H9 (cell line): ENCODE data around the gene LCE5A. TPM values are rescaled to one million over a fixed set of nuclear protein-coding genes. Genes with fewer than 3 reads are reported as not detected.

Experiments used
- DNase-seq: peaks from one replicate; pipeline ENCODE4 v3.0.0-alpha.2; 2017
- H2AFZ ChIP-seq: one replicate; pipeline ENCODE4 v1.6.1; 2013; ENCODE audit warnings: mild to moderate bottlenecking, low read length, control low read depth, moderate library complexity
- H2AK5ac ChIP-seq: 2 replicates; pipeline ENCODE4 v1.6.1; 2013; ENCODE audit warnings: low read length, control low read depth, mixed read lengths; ENCODE audit not compliant: insufficient read length
- H2BK120ac ChIP-seq: one replicate; pipeline ENCODE4 v1.6.1; 2013; ENCODE audit warnings: low read depth, mild to moderate bottlenecking, low read length, control low read depth, inconsistent platforms; ENCODE audit not compliant: poor library complexity, severe bottlenecking
- H2BK12ac ChIP-seq: 2 replicates; pipeline ENCODE4 v1.6.1; 2013; ENCODE audit warnings: low read length, control low read depth, mixed read lengths, low read depth; ENCODE audit not compliant: insufficient read length
- H2BK15ac ChIP-seq: 2 replicates; pipeline ENCODE4 v1.6.1; 2013; ENCODE audit warnings: low read depth, low read length, control low read depth
- H2BK20ac ChIP-seq: one replicate; pipeline ENCODE4 v1.6.1; 2013; ENCODE audit warnings: low read depth, mild to moderate bottlenecking, low read length, control low read depth, inconsistent platforms; ENCODE audit not compliant: poor library complexity, severe bottlenecking
- H2BK5ac ChIP-seq: 2 replicates; pipeline ENCODE4 v1.6.1; 2013; ENCODE audit warnings: low read length, control low read depth, mixed read lengths; ENCODE audit not compliant: insufficient read length
- H3K14ac ChIP-seq: 2 replicates; pipeline ENCODE4 v1.6.1; 2013; ENCODE audit warnings: low read length, control low read depth; ENCODE audit not compliant: insufficient read depth
- H3K18ac ChIP-seq: 2 replicates; pipeline ENCODE4 v1.6.1; 2013; ENCODE audit warnings: low read depth, mild to moderate bottlenecking, mixed read lengths, low read length, control low read depth; ENCODE audit not compliant: insufficient read length
- H3K23ac ChIP-seq: 2 replicates; pipeline ENCODE4 v1.6.1; 2013; ENCODE audit warnings: low read length, control low read depth, mixed read lengths, low read depth; ENCODE audit not compliant: insufficient read length
- H3K23me2 ChIP-seq: 2 replicates; pipeline ENCODE4 v1.6.1; 2013; ENCODE audit warnings: low read depth, mild to moderate bottlenecking, mixed read lengths, low read length, control low read depth; ENCODE audit not compliant: insufficient read length, poor library complexity, severe bottlenecking
- H3K27ac ChIP-seq: 2 replicates; pipeline ENCODE4 v1.5.1; 2013; ENCODE audit warnings: low read length, control low read depth, mixed read lengths, low read depth; ENCODE audit not compliant: insufficient read length
- H3K27me3 ChIP-seq: 2 replicates; pipeline ENCODE4 v1.6.1; 2013; ENCODE audit warnings: low read length, control low read depth, inconsistent platforms; ENCODE audit not compliant: insufficient read depth
- H3K4ac ChIP-seq: 2 replicates; pipeline ENCODE4 v1.6.1; 2013; ENCODE audit warnings: low read depth, mild to moderate bottlenecking, control low read depth, inconsistent platforms, low read length, moderate library complexity
- H3K4me1 ChIP-seq: 2 replicates; pipeline ENCODE4 v1.6.1; 2013; ENCODE audit warnings: low read length, control low read depth, inconsistent platforms; ENCODE audit not compliant: insufficient read depth
- H3K4me2 ChIP-seq: 2 replicates; pipeline ENCODE4 v1.6.1; 2013; ENCODE audit warnings: low read length, control low read depth, mixed read lengths; ENCODE audit not compliant: insufficient read length, insufficient read depth
- H3K56ac ChIP-seq: 2 replicates; pipeline ENCODE4 v1.6.1; 2013; ENCODE audit warnings: low read depth, mild to moderate bottlenecking, mixed read lengths, low read length, control low read depth; ENCODE audit not compliant: insufficient read length
- H3K79me1 ChIP-seq: 2 replicates; pipeline ENCODE4 v1.6.1; 2013; ENCODE audit warnings: low read depth, mild to moderate bottlenecking, moderate library complexity, low read length, control low read depth, inconsistent platforms; ENCODE audit not compliant: insufficient read depth, poor library complexity, severe bottlenecking
- H3K79me2 ChIP-seq: 2 replicates; pipeline ENCODE4 v1.6.1; 2013; ENCODE audit warnings: low read length, control low read depth, inconsistent platforms; ENCODE audit not compliant: insufficient read depth
- H3K9ac ChIP-seq: 2 replicates; pipeline ENCODE4 v1.6.1; 2013; ENCODE audit warnings: low read length, control low read depth, mixed read lengths; ENCODE audit not compliant: insufficient read length; ENCODE audit errors: extremely low read depth
- H3K9me3 ChIP-seq: one replicate; pipeline ENCODE4 v1.6.1; 2013; ENCODE audit warnings: low read depth, low read length, inconsistent platforms; ENCODE audit not compliant: control insufficient read depth
- H3T11ph ChIP-seq: one replicate; pipeline ENCODE4 v1.6.1; 2013; ENCODE audit warnings: mild to moderate bottlenecking, low read length, control low read depth, inconsistent platforms
- H4K20me1 ChIP-seq: one replicate; pipeline ENCODE4 v1.6.1; 2013; ENCODE audit not compliant: control insufficient read depth, insufficient read length, insufficient read depth
- H4K5ac ChIP-seq: 2 replicates; pipeline ENCODE4 v1.6.1; 2013; ENCODE audit warnings: low read depth, mild to moderate bottlenecking, mixed read lengths, low read length, control low read depth; ENCODE audit not compliant: insufficient read length
- H4K8ac ChIP-seq: replicated peaks from 2 replicates; pipeline ENCODE4 v1.6.1; 2013; ENCODE audit warnings: low read length, control low read depth, mixed read lengths, low read depth; ENCODE audit not compliant: insufficient read length
- H4K91ac ChIP-seq: 2 replicates; pipeline ENCODE4 v1.6.1; 2013; ENCODE audit warnings: low read depth, mild to moderate bottlenecking, moderate library complexity, mixed read lengths, low read length, control low read depth; ENCODE audit not compliant: insufficient read length
- H3K27ac Mint-ChIP-seq, 3 experiments: 2 replicates in 2 of 3; 3 replicates in 1 of 3; pipeline ENCODE4 v1.8.0; 2020 to 2021; ENCODE audit warnings: mixed read lengths in 3 of 3, mild to moderate bottlenecking in 1 of 3, moderate library complexity in 1 of 3
- H3K27me3 Mint-ChIP-seq: 2 replicates; pipeline ENCODE4 v1.8.0; 2021; ENCODE audit warnings: low read depth, mild to moderate bottlenecking, moderate library complexity, mixed read lengths
- H3K36me3 Mint-ChIP-seq, 3 experiments: 2 replicates in 2 of 3; 3 replicates in 1 of 3; pipeline ENCODE4 v1.8.0; 2020 to 2021; ENCODE audit warnings: low read depth in 3 of 3, mixed read lengths in 3 of 3; ENCODE audit not compliant: insufficient read depth in 1 of 3
- H3K4me1 Mint-ChIP-seq, 2 experiments: 2 replicates each; pipeline ENCODE4 v1.8.0; 2020; ENCODE audit warnings: mixed read lengths in 2 of 2
- H3K4me3 Mint-ChIP-seq, 2 experiments: 2 replicates in 1 of 2; 3 replicates in 1 of 2; pipeline ENCODE4 v1.8.0; 2020 to 2021; ENCODE audit warnings: mild to moderate bottlenecking in 2 of 2, mixed read lengths in 2 of 2, moderate library complexity in 1 of 2
- H3K9me3 Mint-ChIP-seq, 2 experiments: 2 replicates in 1 of 2; 3 replicates in 1 of 2; pipeline ENCODE4 v1.8.0; 2020; ENCODE audit warnings: mild to moderate bottlenecking in 2 of 2, mixed read lengths in 2 of 2, moderate library complexity in 1 of 2
- WGBS: extraction: QIAGEN DNeasy Blood & Tissue Kit; methylation state at CpG from one replicate; pipeline ENCODE4 v1.1.7; 2013; ENCODE audit warnings: missing lambda C conversion rate, low lambda C conversion rate, mixed read lengths; ENCODE audit not compliant: insufficient read length; ENCODE audit errors: extremely low coverage; 5-methylcytosine and 5-hydroxymethylcytosine counted together
- total RNA-seq: library from RNA; stranded (reverse); gene quantifications from 2 replicates; pipeline ENCODE4 v1.2.1, GENCODE V29; 2021
- TF ChIP-seq, protein P1 (sequence below): fragments of 200-600 bp; sonication (generic); conservative IDR thresholded peaks from 3 replicates; pipeline ENCODE4 v1.8.0; 2021; ENCODE audit warnings: antibody characterized with exemption, mild to moderate bottlenecking

LCE5A gene
- total RNA-seq, 1 experiment from 2014 or later = not detected

GRCh38 chr1:152520561-152521090 is 10.0 kb downstream of the LCE5A start:
- Histone ChIP-seq H3K4ac (no peak overlapping the region), H3K4me1 (no peaks in the 10 kb centered on the region), H3K14ac (no peak overlapping the region), H3K18ac (no peak overlapping the region), H3K79me2 (no peaks in the 10 kb centered on the region), H2BK5ac (no peak overlapping the region), H2BK120ac (no peak overlapping the region), H2BK20ac (no peak overlapping the region), H2BK12ac (no peak overlapping the region), H4K8ac (no peak overlapping the region), H3K56ac (no peak overlapping the region), H2AFZ (no peak overlapping the region), H2BK15ac (no peak overlapping the region), H3T11ph (no peak overlapping the region), H3K23ac (no peak overlapping the region), H3K79me1 (no peaks in the 10 kb centered on the region), H3K27me3 (no peaks in the 10 kb centered on the region), H3K4me2 (no peak overlapping the region), H4K91ac (no peak overlapping the region), H4K20me1 (no peaks in the 10 kb centered on the region), H3K23me2 (no peaks in the 10 kb centered on the region), H3K9ac (no peak overlapping the region), H3K27ac (no peak overlapping the region), H4K5ac (no peak overlapping the region), H3K9me3 (peaks cover 93% of the 10 kb centered on the region), H2AK5ac (no peak overlapping the region)
- Mint-ChIP-seq H3K36me3 (peaks cover 0 to 16% (median 4%) of the 10 kb centered on the region in 3 experiments; a peak in 3 of 7 replicates), H3K27me3 (no peaks in the 10 kb centered on the region; the same call in 1 of the 2 replicates), H3K4me1 (no peaks in the 10 kb centered on the region), H3K9me3 (peaks cover 27 to 52% of the 10 kb centered on the region in 2 experiments), H3K27ac (no peak overlapping the region), H3K4me3 (no peak overlapping the region)
- TF ChIP-seq, protein P1, sequence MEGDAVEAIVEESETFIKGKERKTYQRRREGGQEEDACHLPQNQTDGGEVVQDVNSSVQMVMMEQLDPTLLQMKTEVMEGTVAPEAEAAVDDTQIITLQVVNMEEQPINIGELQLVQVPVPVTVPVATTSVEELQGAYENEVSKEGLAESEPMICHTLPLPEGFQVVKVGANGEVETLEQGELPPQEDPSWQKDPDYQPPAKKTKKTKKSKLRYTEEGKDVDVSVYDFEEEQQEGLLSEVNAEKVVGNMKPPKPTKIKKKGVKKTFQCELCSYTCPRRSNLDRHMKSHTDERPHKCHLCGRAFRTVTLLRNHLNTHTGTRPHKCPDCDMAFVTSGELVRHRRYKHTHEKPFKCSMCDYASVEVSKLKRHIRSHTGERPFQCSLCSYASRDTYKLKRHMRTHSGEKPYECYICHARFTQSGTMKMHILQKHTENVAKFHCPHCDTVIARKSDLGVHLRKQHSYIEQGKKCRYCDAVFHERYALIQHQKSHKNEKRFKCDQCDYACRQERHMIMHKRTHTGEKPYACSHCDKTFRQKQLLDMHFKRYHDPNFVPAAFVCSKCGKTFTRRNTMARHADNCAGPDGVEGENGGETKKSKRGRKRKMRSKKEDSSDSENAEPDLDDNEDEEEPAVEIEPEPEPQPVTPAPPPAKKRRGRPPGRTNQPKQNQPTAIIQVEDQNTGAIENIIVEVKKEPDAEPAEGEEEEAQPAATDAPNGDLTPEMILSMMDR = no peak
- DNase-seq = no peak
- no CpG with 5 or more reads among the region's 4 CpGs for WGBS
